H1 (cell line): ENCODE data around the gene CAMTA1. TPM values are rescaled to one million over a fixed set of nuclear protein-coding genes. Genes with fewer than 3 reads are reported as not detected.

Experiments used
- CTCF ChIA-PET: fragments of 300-600 bp; sonication (Branson Sonifier 250); formaldehyde crosslinking; loops from one replicate; lab custom pipeline; 2021; ENCODE audit not compliant: partially characterized antibody; lab: Charles Lee
- POLR2A ChIA-PET: fragments of 300-600 bp; sonication (Branson Sonifier 250); formaldehyde crosslinking; loops from one replicate; lab custom pipeline; 2021; ENCODE audit warnings: inconsistent platforms; ENCODE audit not compliant: partially characterized antibody; lab: Charles Lee
- DNase-seq, 2 experiments: peaks; one replicate each; pipeline versions ENCODE4 v3.0.0 to v3.0.0-alpha.2; 2010 to 2022; ENCODE audit warnings: low spot score in 2 of 2, low read depth in 1 of 2, mixed read lengths in 1 of 2
- FAIRE-seq: peaks from 2 replicates; lab custom pipeline; 2011; peaks lifted over from hg19 to GRCh38; lab: Jason Lieb, UNC
- H2AFZ ChIP-seq: 2 replicates; pipeline ENCODE4 v1.8.1; 2012; ENCODE audit warnings: low read length, inconsistent platforms
- H2AK5ac ChIP-seq: 2 replicates; pipeline ENCODE4 v1.6.1; 2013; ENCODE audit warnings: low read depth, low read length
- H2BK120ac ChIP-seq: replicated peaks from 2 replicates; pipeline ENCODE3; 2013; ENCODE audit warnings: low read depth, low read length, inconsistent platforms
- H2BK12ac ChIP-seq: 2 replicates; pipeline ENCODE4 v1.6.1; 2013; ENCODE audit warnings: low read depth, low read length
- H2BK15ac ChIP-seq: 2 replicates; pipeline ENCODE4 v1.6.1; 2013; ENCODE audit warnings: low read length
- H2BK20ac ChIP-seq: 2 replicates; pipeline ENCODE4 v1.6.1; 2013; ENCODE audit warnings: low read length
- H2BK5ac ChIP-seq: 2 replicates; pipeline ENCODE4 v1.6.1; 2013; ENCODE audit warnings: low read depth, low read length
- H3K14ac ChIP-seq: 2 replicates; pipeline ENCODE4 v1.6.1; 2013; ENCODE audit warnings: inconsistent platforms; ENCODE audit not compliant: insufficient read length
- H3K18ac ChIP-seq: 2 replicates; pipeline ENCODE4 v1.6.1; 2013; ENCODE audit warnings: low read length; ENCODE audit errors: extremely low read depth
- H3K23ac ChIP-seq: 2 replicates; pipeline ENCODE4 v1.6.1; 2013; ENCODE audit warnings: inconsistent platforms; ENCODE audit not compliant: insufficient read length
- H3K23me2 ChIP-seq: 2 replicates; pipeline ENCODE4 v1.6.1; 2013; ENCODE audit warnings: low read depth, low read length
- H3K27ac ChIP-seq: 2 replicates; pipeline ENCODE4 v1.6.1; 2011; ENCODE audit warnings: low read depth, low read length, inconsistent platforms
- H3K27me3 ChIP-seq, 4 experiments: replicated peaks in 1 of 4; 1 replicate in 1 of 4; 2 replicates in 3 of 4; pipeline versions ENCODE4 v1.6.1 to v1.8.1; 2011 to 2013; ENCODE audit warnings: low read length in 3 of 4, mild to moderate bottlenecking in 3 of 4, inconsistent platforms in 2 of 4, mixed read lengths in 2 of 4, moderate library complexity in 1 of 4; ENCODE audit not compliant: control insufficient read depth in 3 of 4, insufficient read depth in 3 of 4; ENCODE audit errors: extremely low read depth in 1 of 4
- H3K36me3 ChIP-seq, 4 experiments: 2 replicates each; pipeline versions ENCODE4 v1.6.1 to v1.8.1; 2011 to 2013; ENCODE audit warnings: mild to moderate bottlenecking in 4 of 4, low read length in 3 of 4, moderate library complexity in 2 of 4, control low read depth in 1 of 4, inconsistent platforms in 1 of 4; ENCODE audit not compliant: insufficient read depth in 4 of 4, control insufficient read depth in 2 of 4
- H3K4ac ChIP-seq: replicated peaks from 2 replicates; pipeline ENCODE3; 2013; ENCODE audit warnings: low read length, low read depth, mixed read lengths, inconsistent platforms; ENCODE audit not compliant: insufficient read length
- H3K4me1 ChIP-seq, 4 experiments: replicated peaks in 1 of 4; 1 replicate in 1 of 4; 2 replicates in 3 of 4; pipeline versions ENCODE4 v1.6.1 to v1.8.1; 2011 to 2013; ENCODE audit warnings: low read length in 3 of 4, inconsistent platforms in 2 of 4, mixed read lengths in 1 of 4; ENCODE audit not compliant: insufficient read depth in 4 of 4, control insufficient read depth in 3 of 4
- H3K4me2 ChIP-seq, 2 experiments: 2 replicates each; pipeline versions ENCODE4 v1.6.1 to v1.8.1; 2011 to 2013; ENCODE audit warnings: low read depth in 2 of 2, low read length in 2 of 2, control low read depth in 1 of 2, inconsistent platforms in 1 of 2, mild to moderate bottlenecking in 1 of 2; ENCODE audit not compliant: insufficient read depth in 1 of 2
- H3K4me3 ChIP-seq, 4 experiments: fragments of 200-600, 300-600 bp in 1 of 4; sonication (generic), shearing (Covaris generic), sonication (Bioruptor Twin) in 1 of 4; 2 replicates each; pipeline versions ENCODE4 v1.5.1 to v1.8.1; 2011 to 2016; ENCODE audit warnings: low read length in 4 of 4, low read depth in 3 of 4, control low read depth in 2 of 4, inconsistent platforms in 2 of 4, mild to moderate bottlenecking in 2 of 4, mixed read lengths in 1 of 4, moderate library complexity in 1 of 4; ENCODE audit not compliant: insufficient read depth in 2 of 4; ENCODE audit errors: extremely low read depth in 1 of 4
- H3K56ac ChIP-seq: replicated peaks from 2 replicates; pipeline ENCODE3; 2013; ENCODE audit warnings: low read depth, mild to moderate bottlenecking, mixed read lengths, low read length, inconsistent platforms; ENCODE audit not compliant: insufficient read length
- H3K79me1 ChIP-seq: 2 replicates; pipeline ENCODE4 v1.6.1; 2013; ENCODE audit warnings: low read depth, low read length, control low read depth
- H3K79me2 ChIP-seq, 2 experiments: 2 replicates each; pipeline versions ENCODE4 v1.6.1 to v1.8.1; 2012 to 2013; ENCODE audit warnings: low read length in 2 of 2, mild to moderate bottlenecking in 2 of 2, inconsistent platforms in 1 of 2; ENCODE audit not compliant: insufficient read depth in 2 of 2, control insufficient read depth in 1 of 2
- H3K9ac ChIP-seq, 4 experiments: replicated peaks in 1 of 4; 1 replicate in 1 of 4; 2 replicates in 3 of 4; pipeline versions ENCODE4 v1.6.1 to v1.8.1; 2011 to 2013; ENCODE audit warnings: low read depth in 3 of 4, low read length in 3 of 4, control low read depth in 2 of 4, mild to moderate bottlenecking in 2 of 4, moderate library complexity in 2 of 4, inconsistent platforms in 1 of 4; ENCODE audit errors: extremely low read depth in 1 of 4
- H3K9me3 ChIP-seq, 2 experiments: 2 replicates each; pipeline versions ENCODE4 v1.6.1 to v1.8.1; 2012 to 2013; ENCODE audit warnings: mild to moderate bottlenecking in 2 of 2, moderate library complexity in 2 of 2, control low read depth in 1 of 2, inconsistent platforms in 1 of 2, low read depth in 1 of 2, low read length in 1 of 2, mixed read lengths in 1 of 2; ENCODE audit not compliant: insufficient read depth in 2 of 2
- H4K20me1 ChIP-seq, 2 experiments: replicated peaks in 1 of 2; 2 replicates each; pipeline versions ENCODE3 to v1.8.1; 2011 to 2013; ENCODE audit warnings: inconsistent platforms in 2 of 2, low read length in 2 of 2, mild to moderate bottlenecking in 1 of 2; ENCODE audit not compliant: insufficient read depth in 2 of 2, control insufficient read depth in 1 of 2
- H4K5ac ChIP-seq: 2 replicates; pipeline ENCODE4 v1.6.1; 2013; ENCODE audit warnings: low read length, low read depth, mixed read lengths, inconsistent platforms; ENCODE audit not compliant: insufficient read length
- H4K8ac ChIP-seq: 2 replicates; pipeline ENCODE4 v1.8.0; 2013; ENCODE audit warnings: mild to moderate bottlenecking, moderate library complexity, low read length, inconsistent platforms; ENCODE audit not compliant: insufficient read depth; ENCODE audit errors: extremely low read depth
- H4K91ac ChIP-seq: replicated peaks from 2 replicates; pipeline ENCODE3; 2013; ENCODE audit warnings: low read length, mixed read lengths, inconsistent platforms; ENCODE audit not compliant: insufficient read length
- WGBS, 2 experiments: shearing (Covaris generic) in 1 of 2; methylation state at CpG; one replicate each; pipeline versions ENCODE4 v1.1.6 to v1.1.7; 2013 to 2015; ENCODE audit warnings: low lambda C conversion rate in 2 of 2, mixed read lengths in 2 of 2, inconsistent platforms in 1 of 2, low coverage in 1 of 2, missing lambda C conversion rate in 1 of 2; ENCODE audit not compliant: insufficient replicate concordance in 2 of 2, insufficient coverage in 1 of 2, insufficient read length in 1 of 2; ENCODE audit errors: extremely low coverage in 1 of 2, missing lambda C conversion rate in 1 of 2; 5-methylcytosine and 5-hydroxymethylcytosine counted together
- polyA plus RNA-seq, 7 experiments: library from polyadenylated mRNA; depleted of rRNA in 3 of 7; stranded (reverse) in 5 of 7; unstranded in 2 of 7; fragments of >200 nt in 5 of 7; fragments of 200-250 nt in 2 of 7; gene quantifications; 1 replicate in 5 of 7; 2 replicates in 1 of 7; 4 replicates in 1 of 7; pipeline versions ENCODE4 v1.2.1 to v1.2.3, GENCODE V29; 2011 to 2013; ENCODE audit warnings: missing spikeins in 2 of 7, mixed read lengths in 2 of 7
- total RNA-seq: library from RNA; stranded (reverse); fragmentation: NEBNext Ultra II Directional; extraction: Animal tissue kit (Norgen Biotek cat#: 25700); gene quantifications from 2 replicates; pipeline ENCODE4 v1.2.1, GENCODE V29; 2021

Gene CAMTA1
- total and polyA plus RNA-seq, 2 of the 8 experiments (the other 6 are each of a cell fraction or from before 2014, with no cell fraction given), result 65.0 to 119 TPM

- no peak overlapping the region for H2BK120ac ChIP-seq
- ChIA-PET POLR2A (no interaction called here), CTCF (interaction anchor here (0.6 to 9.9 kb wide), 12 partner anchors 10 to 709 kb away, joined by 3 to 97 read pairs (median 4); no protein-coding TSS in a partner anchor)
- H3K14ac ChIP-seq, result no peak overlapping the region
- FAIRE-seq (no peak), DNase-seq (no peak)
- no peaks in the 10 kb centered on the region for H4K20me1 ChIP-seq
- no peak overlapping the region for H3K56ac ChIP-seq
- H4K8ac ChIP-seq, result no peak overlapping the region
- H3K4me2 ChIP-seq, result no peak overlapping the region
- H2BK5ac ChIP-seq, result no peak overlapping the region
- no peaks in the 10 kb centered on the region for H3K9me3 ChIP-seq
- no peak overlapping the region for H3K23ac ChIP-seq
- H4K91ac ChIP-seq, result no peak overlapping the region
- 76% methylated on average over 6 of the region's 6 CpGs; no CpG with 5 or more reads in 1 of the 2 experiments for WGBS, 2 experiments
- H3K27ac ChIP-seq, result no peak overlapping the region
- no peak overlapping the region for H2BK20ac ChIP-seq
- H2AK5ac ChIP-seq, result no peak overlapping the region
- H2AFZ ChIP-seq, result no peak overlapping the region
- H3K18ac ChIP-seq, result no peak overlapping the region
- no peaks in the 10 kb centered on the region for H3K23me2 ChIP-seq
- H3K27me3 ChIP-seq, result no peaks in the 10 kb centered on the region
- H3K4ac ChIP-seq, result no peak overlapping the region
- no peaks in the 10 kb centered on the region for H3K36me3 ChIP-seq
- no peak overlapping the region for H2BK15ac ChIP-seq
- no peak overlapping the region for H4K5ac ChIP-seq
- no peaks in the 10 kb centered on the region for H3K79me1 ChIP-seq
- no peaks in the 10 kb centered on the region for H3K79me2 ChIP-seq
- no peak overlapping the region for H3K9ac ChIP-seq
- no peak overlapping the region for H2BK12ac ChIP-seq
- H3K4me3 ChIP-seq, result no peak overlapping the region
- peaks cover 0 to 13% (median 5%) of the 10 kb centered on the region in 4 experiments; a peak in 5 of 7 replicates for H3K4me1 ChIP-seq
Measured at GRCh38 chr1:7453038-7453437, 667.8 kb downstream of the CAMTA1 start.
